Stimulated activated CD8-positive, alpha-beta memory T cell treated with anti-CD3 and anti-CD28 coated beads, Interleukin-2, amount 100 ng/mL, for 1 hour (primary cell): Measurements from ENCODE around the gene SPSB1.

Experiments used
- DNase-seq, 2 donors: peaks; one replicate each; pipeline ENCODE4 v3.0.0-alpha.2; 2020; ENCODE audit warnings: low read depth in 2 of 2

Gene SPSB1

DNA sequence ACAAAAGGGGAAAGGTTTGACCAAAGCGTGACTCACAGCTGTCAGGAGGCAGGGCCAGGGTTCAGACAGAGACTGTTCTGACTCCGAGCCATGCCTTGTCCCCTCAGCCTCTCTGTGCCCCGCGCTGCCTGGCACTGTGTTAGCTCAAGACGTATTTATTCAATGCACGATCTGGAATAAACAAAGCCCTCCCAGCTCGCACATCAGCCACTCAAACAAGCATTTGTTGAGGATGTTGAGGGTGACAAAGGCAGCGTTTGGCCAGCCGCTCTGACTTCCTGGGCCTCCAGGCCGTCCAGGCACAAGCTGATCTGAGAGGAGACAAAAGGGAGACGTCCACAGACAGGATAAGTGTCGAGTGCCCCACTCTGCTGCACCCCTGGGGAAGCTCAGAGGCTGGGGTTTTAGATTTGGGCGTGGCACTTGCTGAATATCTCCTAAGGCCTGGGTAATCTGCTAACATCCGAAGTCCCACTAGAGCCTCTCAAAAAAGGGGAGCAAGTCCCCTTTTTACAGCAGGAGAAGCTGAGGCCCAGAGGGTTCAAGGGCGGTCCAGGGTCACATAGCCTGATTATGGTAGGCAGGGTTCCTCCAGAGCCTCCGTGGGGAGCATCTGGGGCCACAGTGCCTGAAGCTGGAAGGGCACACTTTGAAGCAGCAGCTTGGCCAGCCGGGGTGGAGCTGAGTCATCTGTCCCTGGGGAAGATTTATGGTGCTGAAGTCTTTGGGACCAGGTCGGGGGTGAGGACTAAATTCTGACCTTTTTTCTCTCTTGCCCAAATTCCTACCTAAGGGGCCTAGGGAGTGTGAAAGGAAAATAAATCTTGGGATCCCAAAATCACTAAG lies 95.9 kb downstream of the SPSB1 start:
- DNase-seq, result no peak

DNA sequence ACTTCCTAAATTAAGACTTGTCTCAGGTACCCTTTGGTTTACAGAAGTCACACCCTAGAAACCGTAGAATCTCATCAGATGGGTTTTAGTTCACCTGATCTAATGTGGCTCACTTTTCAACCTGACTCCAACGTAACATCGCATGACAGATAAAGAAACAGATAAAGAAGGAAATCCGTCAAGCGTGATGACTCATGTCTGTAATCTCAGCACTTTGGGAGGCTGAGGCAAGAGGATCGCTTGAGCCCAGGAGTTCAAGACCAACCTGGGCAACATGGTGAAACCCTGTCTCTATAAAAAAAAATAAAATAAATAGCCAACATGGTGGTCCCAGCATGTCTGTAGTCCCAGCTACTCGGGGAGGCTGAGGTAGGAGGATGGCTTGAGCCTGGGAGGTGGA lies 97.3 kb downstream of the SPSB1 start:
- no peak for DNase-seq

DNA sequence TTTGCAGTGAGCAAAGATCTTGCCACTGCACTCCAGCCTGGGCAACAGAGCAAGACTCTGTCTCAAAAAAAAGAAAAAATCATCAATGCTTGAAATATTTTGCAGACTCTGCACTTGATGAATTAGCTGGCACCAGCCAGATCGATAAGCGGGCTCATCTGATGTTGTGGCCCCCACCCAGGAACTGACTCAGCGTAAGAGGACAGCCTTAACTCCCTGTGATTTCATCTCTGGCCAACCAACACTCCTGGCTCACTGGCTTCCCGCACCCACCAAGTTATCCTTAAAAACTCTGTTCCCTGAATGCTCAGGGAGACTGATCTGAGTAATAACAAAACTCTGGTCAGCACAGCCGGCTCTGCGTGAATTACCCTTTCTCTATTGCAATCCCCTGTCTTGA lies 98.9 kb downstream of the SPSB1 start:
- no peak for DNase-seq

DNA sequence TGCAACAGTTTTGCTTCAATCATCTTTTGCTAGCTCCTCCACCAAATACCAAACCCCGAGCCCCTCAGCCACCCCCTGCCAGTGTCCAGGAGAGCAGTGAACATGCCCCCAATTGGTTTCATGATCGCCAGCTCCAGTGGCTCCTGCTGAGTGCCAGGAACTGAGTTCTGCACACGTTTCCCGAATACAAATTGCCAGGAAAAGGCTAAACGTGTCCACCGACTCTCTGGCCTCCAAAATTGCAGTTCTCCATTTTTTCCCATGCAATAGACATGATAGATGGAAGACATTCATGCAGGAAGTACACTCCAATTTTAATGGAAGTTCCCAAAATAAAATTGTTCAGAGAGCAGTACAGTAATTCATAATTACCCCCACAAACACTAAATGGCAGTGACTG lies 101.3 kb downstream of the SPSB1 start:
- no peak for DNase-seq

DNA sequence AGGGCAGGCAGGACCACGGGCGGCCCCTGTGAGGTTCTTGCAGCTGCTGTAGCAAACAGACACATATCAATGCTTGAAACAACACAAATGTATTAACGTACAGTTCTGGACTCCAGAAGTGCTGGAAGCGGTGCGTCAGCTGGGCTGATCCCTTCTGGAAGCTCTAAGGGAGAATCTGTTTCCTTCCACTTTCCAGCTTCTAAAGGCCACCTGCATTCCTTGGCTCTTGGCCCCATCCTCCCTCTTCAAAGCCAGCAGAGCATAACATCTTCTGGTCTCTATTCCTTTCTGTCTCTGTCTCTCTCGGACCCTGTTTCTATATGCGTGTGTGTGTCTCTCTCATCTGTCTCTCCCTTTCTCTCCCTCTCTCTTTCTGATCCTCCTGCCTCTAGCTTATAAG lies 102.3 kb downstream of the SPSB1 start:
- no peak for DNase-seq

DNA sequence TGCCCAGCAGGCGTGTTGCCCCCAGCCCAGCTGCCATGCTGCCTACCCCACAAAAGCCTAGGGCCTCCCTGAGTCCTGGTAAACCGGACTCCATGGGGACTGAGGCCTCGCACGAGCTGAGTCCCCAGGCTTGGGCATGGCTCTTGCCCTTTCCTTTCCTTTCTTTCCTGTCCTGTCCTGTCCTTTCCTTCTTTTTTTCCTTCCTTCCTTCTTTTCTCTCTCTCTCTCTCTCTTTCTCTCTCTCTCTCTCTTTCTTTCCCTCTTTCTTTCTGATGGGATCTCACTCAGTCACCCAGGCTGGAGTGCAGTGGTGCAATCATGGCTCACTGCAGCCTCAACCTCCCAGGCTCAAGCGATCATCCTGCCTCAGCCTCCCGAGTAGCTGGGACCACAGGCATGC lies 104.4 kb downstream of the SPSB1 start:
- no peak for DNase-seq

DNA sequence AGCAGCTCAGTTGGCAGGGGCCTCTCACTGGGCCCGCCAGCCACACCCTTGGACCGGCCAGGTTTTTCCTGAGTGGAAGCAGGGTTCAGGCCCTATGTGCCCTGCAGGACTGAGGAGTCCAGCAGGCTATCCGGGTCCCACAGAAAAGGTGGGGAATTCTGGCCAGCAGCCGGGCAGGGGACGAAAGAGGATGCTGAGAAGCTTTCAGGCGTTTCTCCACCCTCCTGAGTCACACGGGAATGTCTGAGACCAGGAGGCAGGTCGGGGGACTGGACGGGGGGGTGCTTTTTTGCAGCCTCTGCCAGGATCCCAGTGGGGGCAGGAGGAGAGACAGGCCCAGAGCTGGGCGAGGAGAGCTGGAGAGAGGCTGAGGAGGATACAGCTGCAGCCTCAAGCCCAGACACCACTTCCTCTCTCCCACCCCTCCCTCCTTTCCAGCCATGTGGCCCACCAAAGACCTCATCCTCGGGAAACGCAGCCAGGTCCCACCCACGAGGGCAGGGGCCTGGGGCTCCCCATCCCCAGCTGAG lies 105.4 kb downstream of the SPSB1 start:
- DNase-seq, result no peak

DNA sequence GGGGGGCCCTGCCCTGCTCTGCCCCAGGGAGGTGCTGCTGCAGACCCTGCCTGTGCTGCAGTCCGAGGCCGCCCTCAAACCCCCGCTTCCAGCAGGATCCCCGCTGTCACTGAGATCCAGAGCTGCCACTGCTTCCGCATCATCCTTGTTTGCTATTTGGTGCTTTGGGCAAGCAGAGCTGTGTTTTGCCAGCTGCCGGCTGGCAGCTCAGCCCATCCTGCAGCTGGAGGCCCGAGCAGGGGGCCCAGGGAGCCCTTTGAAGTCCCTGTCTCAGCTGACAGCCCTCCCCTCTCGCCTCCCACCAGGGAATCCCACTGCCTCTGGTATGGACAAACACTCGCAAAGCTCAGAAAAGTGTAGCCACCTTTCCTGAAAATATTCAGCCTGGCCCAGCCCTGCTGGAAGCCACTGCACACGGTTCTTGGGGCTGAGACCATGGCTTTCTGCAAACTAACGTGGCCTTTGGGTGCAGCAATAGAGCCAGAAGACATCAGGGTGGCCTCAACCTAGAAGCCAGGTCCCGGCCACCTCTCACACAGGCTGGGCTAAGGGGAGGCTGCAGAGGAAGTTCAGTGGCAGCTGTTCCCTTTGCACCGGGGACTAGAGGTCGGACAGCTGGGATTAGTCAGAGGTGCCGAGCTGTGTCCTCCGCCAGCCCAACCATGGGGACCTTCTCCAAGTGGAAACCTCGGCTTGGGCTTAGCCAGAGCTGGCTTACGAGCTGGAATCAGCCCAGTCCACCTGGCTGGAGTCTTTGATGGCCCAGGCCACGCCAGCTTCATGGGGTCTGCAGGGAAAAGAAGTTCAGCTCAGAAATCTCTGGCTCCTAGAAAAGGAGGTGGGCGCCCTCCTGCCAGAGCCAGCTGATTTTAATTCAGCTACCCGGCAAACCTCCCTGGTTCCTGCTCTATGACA lies 107.1 kb downstream of the SPSB1 start:
- no peak for DNase-seq

DNA sequence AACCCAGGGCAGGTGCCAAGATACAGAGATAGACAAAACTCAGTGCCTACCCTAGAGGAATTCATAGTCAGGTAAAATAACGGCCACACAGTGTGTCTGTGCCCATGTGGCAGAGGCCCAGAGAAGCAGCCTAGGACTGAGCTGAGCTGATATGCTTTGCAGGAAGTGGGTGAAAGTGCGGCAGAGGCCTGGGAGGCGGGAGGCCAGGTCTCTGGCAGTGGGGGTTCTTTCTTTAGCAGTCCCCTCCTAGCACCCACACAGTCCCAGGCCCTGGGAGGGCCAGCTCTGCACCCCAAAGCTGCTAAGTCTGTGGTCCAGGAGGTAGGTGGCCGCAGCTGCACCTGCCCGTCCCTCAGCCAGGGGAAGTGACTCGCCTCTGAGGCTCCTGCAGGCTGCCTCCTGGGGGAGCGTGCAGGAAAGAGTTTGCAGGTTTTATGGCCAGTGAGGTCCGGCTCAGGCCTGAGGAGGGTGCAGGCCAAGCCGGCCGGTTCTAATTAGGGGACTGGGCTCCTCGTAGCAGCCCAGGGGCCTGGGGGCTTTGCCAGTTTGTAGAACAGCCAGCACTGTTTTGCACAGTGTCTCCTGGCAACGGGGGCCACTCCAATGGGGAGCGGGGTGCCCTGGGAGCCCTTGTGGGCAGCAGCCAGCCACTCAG lies 107.9 kb downstream of the SPSB1 start:
- no peak for DNase-seq

DNA sequence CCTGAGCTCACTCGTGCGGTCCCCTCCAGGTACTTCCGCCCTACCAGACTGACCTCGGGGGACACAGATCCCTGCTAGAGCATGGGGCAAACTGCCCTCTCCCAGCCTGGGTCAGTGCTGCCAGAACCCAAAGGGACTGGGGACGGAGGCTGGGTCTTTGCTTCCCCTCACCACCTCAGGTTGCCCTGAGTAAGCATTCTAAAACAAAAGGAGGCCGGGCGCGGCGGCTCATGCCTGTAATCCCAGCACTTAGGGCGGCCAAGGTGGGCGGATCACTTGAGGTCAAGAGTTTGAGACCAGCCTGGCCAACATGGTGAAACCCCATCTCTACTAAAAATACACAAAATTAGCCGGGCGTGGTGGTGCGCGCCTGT lies 108.4 kb downstream of the SPSB1 start:
- no peak for DNase-seq

DNA sequence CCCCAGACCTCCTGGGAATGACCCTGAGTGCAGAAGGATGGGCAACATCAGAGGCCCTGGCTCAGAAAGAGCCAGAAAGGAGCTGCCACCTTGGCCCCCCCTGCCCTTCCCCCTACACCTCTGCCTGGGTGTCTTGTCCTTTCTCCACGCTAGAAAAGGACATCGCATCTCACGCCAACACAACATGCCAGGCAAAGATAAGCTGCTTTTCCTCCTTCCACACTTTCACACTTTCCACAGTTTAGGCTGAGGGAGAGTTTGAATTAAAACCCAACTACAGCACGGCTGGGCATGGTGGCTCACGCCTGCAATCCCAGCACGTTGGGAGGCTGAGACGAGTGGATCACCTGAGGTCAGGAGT lies 109.5 kb downstream of the SPSB1 start:
- no peak for DNase-seq

DNA sequence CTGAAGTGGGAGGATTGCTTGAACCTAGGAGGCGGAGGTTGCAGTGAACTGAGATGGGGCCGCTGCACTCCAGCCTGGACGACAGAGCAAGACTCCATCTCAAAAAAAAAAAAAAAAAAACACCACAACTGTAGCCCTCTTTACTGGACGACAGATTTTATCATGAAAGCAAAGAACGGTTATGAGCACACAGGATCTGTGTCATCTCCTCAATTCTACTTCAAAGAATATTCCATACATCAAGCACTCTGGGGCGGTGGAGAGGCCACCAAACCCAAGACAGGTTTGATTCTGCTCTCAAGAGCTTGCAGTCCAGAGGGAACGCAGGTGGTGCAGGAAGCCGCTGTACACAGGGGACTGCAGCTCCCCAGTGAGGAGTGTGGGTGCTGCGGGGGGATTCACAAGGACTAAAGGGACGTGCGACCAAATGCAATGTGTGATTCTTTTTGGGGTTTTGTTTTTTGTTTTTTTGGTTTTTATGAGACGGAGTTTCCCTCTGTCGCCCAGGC lies 110.1 kb downstream of the SPSB1 start:
- DNase-seq, result no peak

DNA sequence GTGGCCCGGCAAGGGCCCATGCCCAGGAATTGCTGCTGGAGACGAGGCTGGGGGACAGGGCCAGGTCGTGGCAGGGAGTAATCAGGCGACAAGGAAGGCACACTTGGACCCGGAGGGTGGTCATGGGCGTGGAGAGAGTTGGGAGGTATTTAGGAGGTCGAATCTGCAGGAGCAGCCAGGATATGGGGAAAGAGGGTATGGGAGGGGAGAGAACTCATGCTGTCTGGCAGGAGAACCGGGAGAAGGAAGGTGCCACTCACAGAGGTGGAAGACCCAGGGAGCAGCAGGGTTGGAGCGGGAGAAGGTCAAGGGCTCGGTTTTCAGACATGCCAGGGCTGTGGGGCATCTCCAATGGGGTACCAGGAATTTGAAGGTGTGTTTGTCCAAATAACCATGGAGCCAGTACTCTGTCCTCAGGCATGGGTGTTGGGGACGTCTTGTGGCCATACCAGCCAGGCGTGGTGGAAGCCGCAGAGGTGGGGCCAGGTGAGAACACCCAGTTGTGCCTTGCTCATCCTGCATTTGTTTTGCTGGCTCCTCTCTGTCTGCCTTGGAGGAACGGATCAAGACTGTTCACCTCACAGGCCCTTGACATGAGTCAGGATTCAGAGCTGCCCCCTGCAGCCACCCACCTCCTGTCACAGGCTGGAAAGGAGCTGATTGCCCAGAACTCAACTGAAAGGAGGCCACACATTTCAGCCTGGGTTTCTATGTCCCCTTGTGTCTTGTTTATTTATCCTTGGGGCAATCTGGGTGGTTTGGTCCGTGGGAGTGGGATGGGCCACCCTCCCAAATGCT lies 111.6 kb downstream of the SPSB1 start:
- no peak for DNase-seq

DNA sequence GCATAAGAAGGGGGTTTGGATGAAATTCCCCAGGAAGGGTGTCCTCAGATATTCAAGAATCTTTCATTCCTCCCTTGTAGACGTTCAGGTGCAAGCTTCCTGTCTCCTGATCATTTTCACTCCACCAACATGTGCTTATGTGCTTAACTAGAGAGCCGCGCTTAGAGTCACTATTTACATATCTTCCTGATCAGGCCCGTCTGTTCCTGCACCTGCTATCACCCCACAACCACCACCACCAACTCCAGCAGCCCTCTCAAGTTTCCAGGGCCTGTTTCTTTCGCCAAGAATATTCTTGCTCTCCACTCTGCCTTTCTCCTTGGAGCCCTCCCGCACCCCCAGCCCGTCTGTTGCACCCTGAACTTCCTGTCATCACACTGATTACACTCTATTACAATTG lies 113.4 kb downstream of the SPSB1 start:
- no peak for DNase-seq

DNA sequence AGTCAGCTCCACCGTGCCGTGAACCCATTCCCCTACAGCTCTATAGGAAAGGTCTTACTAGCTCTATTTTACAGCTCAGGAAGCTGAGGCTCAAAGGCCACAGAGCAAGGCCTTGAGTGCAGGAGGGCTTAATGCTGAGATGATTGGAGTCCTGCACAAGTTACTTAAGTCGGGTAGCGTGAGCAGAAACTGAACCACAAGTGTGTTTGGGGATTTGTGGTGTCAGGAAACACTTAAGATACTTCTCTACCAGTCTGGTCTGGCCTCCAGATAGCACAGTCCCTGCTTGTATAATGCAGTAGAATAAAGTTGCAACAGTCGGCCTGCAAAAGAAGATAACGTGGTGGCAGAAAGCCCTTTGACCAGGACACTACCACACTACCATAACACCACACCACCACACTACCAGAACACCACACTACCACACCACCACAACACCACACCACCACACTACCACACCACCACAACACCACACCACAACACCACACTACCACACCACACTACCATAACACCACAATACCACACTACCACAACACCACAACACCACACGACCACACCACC lies 118.1 kb downstream of the SPSB1 start:
- no peak for DNase-seq

DNA sequence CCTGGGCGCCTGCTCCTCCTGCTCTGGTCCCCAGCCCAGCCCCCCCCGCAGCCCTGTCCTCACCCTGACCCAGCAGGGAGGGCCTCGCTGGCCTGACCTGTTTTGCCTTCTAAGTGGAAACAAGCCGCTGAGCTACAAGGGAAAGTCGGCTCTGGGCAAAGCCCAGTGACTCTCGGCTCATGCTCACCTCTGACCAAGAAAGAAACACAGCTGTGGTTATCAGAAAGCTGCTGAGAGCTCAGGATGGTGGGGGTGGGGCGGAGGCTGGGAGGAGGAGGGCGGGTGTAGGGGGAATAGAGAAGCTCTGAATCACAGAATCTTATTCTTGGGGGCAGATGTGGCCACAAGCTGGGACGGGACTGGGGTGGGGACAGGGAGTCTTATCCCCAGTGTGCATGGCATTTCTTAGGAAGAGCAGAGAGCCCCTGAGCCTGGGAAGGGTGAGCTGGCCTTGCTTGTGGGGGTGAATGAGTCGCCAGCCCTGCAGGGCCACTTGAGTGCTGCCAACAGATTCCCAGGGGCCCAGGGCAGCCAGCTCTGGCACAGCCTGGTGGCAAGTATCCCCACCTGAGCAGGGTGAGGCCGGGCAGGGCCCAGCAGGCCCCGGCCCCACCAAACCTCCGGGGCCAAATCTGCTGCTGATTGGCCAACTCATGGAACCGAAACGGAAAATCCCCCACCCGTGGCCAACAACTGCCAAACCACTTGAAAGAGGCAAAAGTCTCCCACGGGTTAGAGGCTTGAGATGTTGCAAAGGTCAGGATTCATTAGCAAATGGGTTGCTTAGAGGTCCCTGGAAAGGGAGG lies 120.6 kb downstream of the SPSB1 start:
- DNase-seq, result no peak

DNA sequence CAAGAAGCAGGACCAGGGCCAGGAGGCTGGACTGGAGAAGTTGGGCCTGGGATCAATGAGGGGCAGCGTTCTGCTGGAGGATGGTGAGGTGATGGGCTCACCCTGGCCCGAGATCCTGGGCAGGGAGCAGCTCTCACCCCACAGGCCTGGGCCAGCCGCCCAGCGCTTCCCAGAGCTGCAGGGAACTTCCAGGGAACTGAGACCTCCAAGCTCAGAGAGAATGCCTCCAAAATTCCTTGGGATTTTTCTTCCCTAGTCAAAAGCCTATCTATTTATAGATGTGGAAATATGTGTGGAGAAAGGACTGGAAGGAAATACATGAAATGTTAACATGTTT lies 121.2 kb downstream of the SPSB1 start:
- no peak for DNase-seq

DNA sequence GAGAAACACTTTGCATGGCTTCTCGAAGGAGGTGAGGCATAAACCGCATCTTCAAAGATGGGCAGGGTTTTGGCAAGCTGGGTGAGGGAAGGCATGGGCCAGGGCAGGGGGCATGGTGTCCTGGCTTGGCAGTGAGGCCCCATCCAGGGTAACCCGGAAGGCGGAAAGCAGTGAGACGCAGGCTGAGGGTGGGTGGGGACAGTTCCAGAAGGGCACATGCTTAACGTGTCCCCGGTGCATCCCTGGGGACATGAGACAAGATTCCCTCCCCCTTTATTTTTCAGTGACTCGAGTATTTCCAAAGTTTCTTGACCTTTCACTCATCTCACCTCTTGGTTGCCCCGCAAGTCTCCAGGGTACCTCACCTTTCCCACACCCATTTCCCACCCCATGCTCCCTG lies 123.8 kb downstream of the SPSB1 start:
- no peak for DNase-seq

DNA sequence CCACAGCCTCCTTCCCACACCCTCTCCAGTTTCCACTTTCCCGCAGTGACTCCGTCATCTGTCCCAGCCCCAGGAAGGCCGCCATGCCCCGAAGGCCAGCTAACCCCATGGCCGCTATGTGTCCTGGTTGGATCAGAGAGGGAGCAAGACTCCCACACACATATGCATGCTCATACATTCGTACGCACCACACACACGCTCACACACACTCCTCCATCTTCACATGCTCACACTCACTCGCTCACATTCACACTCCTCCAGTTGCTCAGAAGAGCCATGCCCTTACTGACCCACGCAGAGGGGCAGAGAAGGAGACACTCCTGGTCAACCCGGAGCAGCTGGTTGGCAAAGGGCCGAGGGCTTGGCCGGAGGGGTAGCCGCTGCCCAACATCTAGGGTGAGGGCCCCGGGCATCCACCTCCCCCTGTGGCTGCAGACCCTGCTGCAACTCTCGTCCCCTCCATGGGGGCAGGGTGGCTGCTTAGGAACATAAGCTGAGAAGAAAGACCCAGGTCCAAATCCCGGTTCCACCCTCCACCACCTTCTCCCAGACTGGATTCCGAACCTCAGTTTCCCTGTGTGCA lies 124.3 kb downstream of the SPSB1 start:
- no peak for DNase-seq

DNA sequence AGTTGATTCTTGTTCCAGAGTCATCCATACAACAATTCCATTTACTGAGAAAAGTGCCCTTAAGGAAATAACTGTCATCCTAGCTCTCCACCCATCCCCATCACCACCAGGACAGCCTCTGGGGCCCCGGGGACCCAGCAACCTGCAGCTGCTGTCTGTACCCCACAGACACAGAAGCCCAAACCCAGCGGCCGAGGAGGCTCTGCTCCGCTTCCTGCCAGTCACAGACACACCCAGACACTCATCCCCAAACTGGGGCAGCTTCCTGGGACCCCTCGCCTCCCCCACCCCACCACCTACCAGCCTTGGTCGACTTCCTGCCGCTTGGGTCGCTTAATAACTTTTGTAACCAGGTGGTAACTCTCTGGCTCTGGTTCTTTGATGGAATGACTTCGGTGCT lies 125.0 kb downstream of the SPSB1 start:
- DNase-seq, result no peak
